H1 (cell line): ENCODE data around the gene MACROD2. TPM values are rescaled to one million over a fixed set of nuclear protein-coding genes. Genes with fewer than 3 reads are reported as not detected.

ENCODE experiments used
- CHD7 ChIP-seq: fragments of 300-600 bp; sonication (generic); IDR thresholded peaks from 2 replicates; pipeline ENCODE4 v1.7.1; 2012; ENCODE audit warnings: low read length, moderate library complexity, mild to moderate bottlenecking, inconsistent platforms; ENCODE audit not compliant: insufficient replicate concordance
- polyA plus RNA-seq, 7 experiments: library from polyadenylated mRNA; depleted of rRNA in 3 of 7; stranded (reverse) in 5 of 7; unstranded in 2 of 7; fragments of >200 nt in 5 of 7; fragments of 200-250 nt in 2 of 7; gene quantifications; 1 replicate in 5 of 7; 2 replicates in 1 of 7; 4 replicates in 1 of 7; pipeline versions ENCODE4 v1.2.1 to v1.2.3, GENCODE V29; 2011 to 2013; ENCODE audit warnings: missing spikeins in 2 of 7, mixed read lengths in 2 of 7
- total RNA-seq: library from RNA; stranded (reverse); fragmentation: NEBNext Ultra II Directional; extraction: Animal tissue kit (Norgen Biotek cat#: 25700); gene quantifications from 2 replicates; pipeline ENCODE4 v1.2.1, GENCODE V29; 2021

MACROD2 gene
- total and polyA plus RNA-seq, 2 of the 8 experiments (the other 6 are each of a cell fraction or from before 2014, with no cell fraction given), result 0.70 to 3.9 TPM

- no peak for TF ChIP-seq CHD7
Measured at GRCh38 chr20:14284443-14284842, 289.1 kb downstream of the MACROD2 start (continued).
